DOHH2 (cell line): ENCODE results near the gene ZPR1.

ENCODE experiments used
- CTCF ChIP-seq: fragments of 200-600 bp; sonication (generic); IDR thresholded peaks from one replicate; pipeline ENCODE4 v1.5.1; 2014; ENCODE audit warnings: antibody characterized with exemption, mild to moderate bottlenecking, low read depth, low read length; ENCODE audit not compliant: poor library complexity, severe bottlenecking
- EZH2phosphoT487 ChIP-seq: fragments of 200-600 bp; sonication (generic); IDR thresholded peaks from 2 replicates; pipeline ENCODE4 v1.6.1; 2017; ENCODE audit warnings: borderline replicate concordance, mild to moderate bottlenecking, antibody characterized with exemption, low read length, moderate library complexity, mixed read lengths

GRCh38 chr11:116750070-116750718, 37.6 kb downstream of the ZPR1 start:
- TF ChIP-seq CTCF (no peak), EZH2phosphoT487 (no peak)
